ENCODE data around the gene MED13L. TPM values are rescaled to one million over a fixed set of nuclear protein-coding genes. Genes with fewer than 3 reads are reported as not detected.

Gene MED13L
- total and polyA plus RNA-seq, 2 of the 4 experiments (the other 2 are of a cell fraction), result 17.9 to 49.1 TPM

DNA sequence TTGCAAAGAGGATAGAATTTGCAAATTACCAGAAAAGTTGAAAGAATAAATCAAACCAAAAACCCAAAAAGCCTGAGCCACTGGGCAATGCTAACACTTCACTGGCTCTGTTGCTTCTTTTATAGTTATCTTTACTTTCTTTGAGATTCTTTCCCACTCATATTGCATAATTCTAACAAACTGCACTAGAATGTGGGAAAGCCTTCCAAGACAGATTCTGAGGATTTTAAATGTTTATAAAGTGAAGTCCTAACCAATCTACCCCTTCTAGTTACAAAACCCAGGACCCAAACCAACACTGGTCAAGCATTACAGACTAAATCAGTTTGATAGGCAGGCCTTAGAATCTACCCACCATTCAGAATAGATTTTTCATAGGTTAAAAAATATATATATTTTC is 150.9 kb downstream of the MED13L start:
- H2AK5ac ChIP-seq (ENCODE audit: low read depth, low read length), result no peak overlapping the region
- no peak overlapping the region for H2BK20ac ChIP-seq (ENCODE audit: low read depth, low read length)
- H3K56ac ChIP-seq (ENCODE audit: extremely low read depth, insufficient read depth, low read length), result no peak overlapping the region
- peak; percentile 59 for ATAC-seq (ENCODE audit: low read depth)
- H4K5ac ChIP-seq (ENCODE audit: low read depth, low read length), result no peak overlapping the region
- peak; percentile 78 for TF ChIP-seq CEBPB (IDR thresholded peaks at IDR 0.05; ENCODE audit: low read depth, low read length)
- TF ChIP-seq NFE2L2 (IDR thresholded peaks at IDR 0.05; ENCODE audit: low read depth, low read length), result no peak
- no peaks in the 10 kb centered on the region for H3K36me3 ChIP-seq (ENCODE audit: control insufficient read depth, insufficient read depth, low read length)
- H4K20me1 ChIP-seq (ENCODE audit: insufficient read depth, low read length), result peaks cover 68% of the 10 kb centered on the region
- BruUV-seq (replicated peaks), result no TSS peak
- no peaks in the 10 kb centered on the region for H3K27me3 ChIP-seq (ENCODE audit: control insufficient read depth, insufficient read depth, low read length)
- H3K14ac ChIP-seq (replicated peaks; ENCODE audit: low read depth, low read length), result no peak overlapping the region
- intact Hi-C loops (cut with micrococcal nuclease) (no loop called here), dilution Hi-C loops (cut with HindIII; ENCODE audit: low sequenced_read_pairs, unreplicated experiment) (no loop called here), in situ Hi-C loops (cut with MboI; ENCODE audit: low sequenced_read_pairs) (no loop called here)
- H3K4me3 ChIP-seq (ENCODE audit: insufficient read depth, low read depth, low read length), result no peak overlapping the region
- H2BK5ac ChIP-seq (ENCODE audit: low read depth, low read length, poor library complexity, severe bottlenecking), result no peak overlapping the region
- H3K4me2 ChIP-seq (ENCODE audit: low read depth, low read length), result 0 out of 2 replicates have a peak overlapping the region, but pooled peaks have one; percentile 3
- H3K4me1 ChIP-seq (ENCODE audit: control insufficient read depth, insufficient read depth, low read length), result peaks cover 22% of the 10 kb centered on the region
- H4K91ac ChIP-seq (ENCODE audit: insufficient read depth, low read depth, low read length), result no peak overlapping the region
- H3K79me1 ChIP-seq (ENCODE audit: low read depth in 1 of 2, low read length in 2 of 2), result peaks cover 26 to 64% of the 10 kb centered on the region in 2 experiments
- no peak overlapping the region for H3K18ac ChIP-seq (ENCODE audit: low read depth, low read length)
- no peak overlapping the region for H4K8ac ChIP-seq (ENCODE audit: low read depth in 2 of 2, low read length in 2 of 2)
- CTCF ChIA-PET, result no interaction called here
- H3K9me1 ChIP-seq (ENCODE audit: insufficient read depth, low read length), result peaks cover 16% of the 10 kb centered on the region
- no peak overlapping the region for H3K9ac ChIP-seq (ENCODE audit: low read depth, low read length)
- no peak overlapping the region for H3K4ac ChIP-seq (ENCODE audit: low read depth, low read length)
- H3K9me3 ChIP-seq (ENCODE audit: control insufficient read depth, insufficient read depth, low read length), result no peaks in the 10 kb centered on the region
- DNase-seq, result peak; percentile 62
- no peak overlapping the region for H2AK9ac ChIP-seq (replicated peaks; ENCODE audit: low read depth, low read length, poor library complexity)
- no peak overlapping the region for H3K23ac ChIP-seq (ENCODE audit: low read depth, low read length)
- no peak overlapping the region for H2BK15ac ChIP-seq (ENCODE audit: low read depth, low read length)
- POLR2A ChIA-PET (ENCODE audit: unreplicated experiment), result no interaction called here
- no peak overlapping the region for H2AFZ ChIP-seq (replicated peaks; ENCODE audit: low read length, poor library complexity)
- H2BK120ac ChIP-seq (ENCODE audit: low read depth, low read length), result no peak overlapping the region
- no peak overlapping the region for H3K27ac ChIP-seq (ENCODE audit: insufficient read depth, low read length)
